NCI-H2227 treated with DMSO at 0.1 percent for 48 hours (cell line): Measurements from ENCODE around the gene EIF3L.

Experiments used
- DNase-seq: peaks from one replicate; lab custom pipeline; 2025; lab: John Stamatoyannopoulos, UW

EIF3L gene

DNA sequence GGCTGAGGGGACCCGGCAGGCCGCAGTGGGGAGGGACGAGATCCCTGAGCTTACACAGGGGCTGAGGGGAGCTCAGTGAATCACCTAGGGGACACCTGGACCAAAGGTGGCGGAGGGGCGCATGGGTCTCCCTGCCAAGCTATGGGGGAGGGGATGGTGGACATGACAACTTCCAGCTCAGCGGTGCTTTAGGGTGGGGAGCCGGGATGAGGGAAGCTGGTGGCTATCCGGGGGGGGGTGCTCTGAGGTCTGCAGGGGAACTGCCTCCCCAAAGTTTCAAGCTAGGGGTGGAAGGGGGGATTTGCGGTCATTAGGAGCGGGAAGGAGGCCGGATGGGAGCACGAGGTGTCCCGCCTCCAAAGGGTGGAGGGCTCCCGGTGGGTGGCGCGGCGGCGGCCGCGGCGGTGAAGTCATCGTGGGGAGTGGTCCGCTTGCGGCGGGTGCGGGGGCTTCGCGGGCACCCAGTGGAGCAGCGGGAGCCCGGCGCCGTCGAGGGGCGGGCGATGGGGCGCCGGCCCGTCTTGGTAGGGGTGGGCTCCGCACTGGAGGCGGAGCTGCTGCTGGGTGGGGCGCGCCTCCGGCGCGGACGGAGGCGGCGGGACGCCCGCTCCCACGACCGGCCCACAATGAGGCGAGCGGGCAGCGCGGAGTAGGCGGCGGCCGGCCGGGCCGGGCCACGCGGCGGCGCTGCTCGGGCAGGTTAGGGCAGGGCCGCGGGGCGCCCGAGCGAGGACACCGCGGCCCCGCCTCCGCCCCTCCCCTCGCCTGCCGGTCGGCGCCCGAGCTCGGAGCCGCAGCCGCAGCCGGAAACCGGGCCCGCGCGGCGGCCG lies 56.5 kb downstream of the EIF3L start, which contains the start of gene MICALL1:
Gene MICALL1, plus strand, starts transcription at position 764 of the 830 bp plus-strand sequence. CDS start 126 bp downstream, outside the sequence.
- peak; percentile 13 for DNase-seq

DNA sequence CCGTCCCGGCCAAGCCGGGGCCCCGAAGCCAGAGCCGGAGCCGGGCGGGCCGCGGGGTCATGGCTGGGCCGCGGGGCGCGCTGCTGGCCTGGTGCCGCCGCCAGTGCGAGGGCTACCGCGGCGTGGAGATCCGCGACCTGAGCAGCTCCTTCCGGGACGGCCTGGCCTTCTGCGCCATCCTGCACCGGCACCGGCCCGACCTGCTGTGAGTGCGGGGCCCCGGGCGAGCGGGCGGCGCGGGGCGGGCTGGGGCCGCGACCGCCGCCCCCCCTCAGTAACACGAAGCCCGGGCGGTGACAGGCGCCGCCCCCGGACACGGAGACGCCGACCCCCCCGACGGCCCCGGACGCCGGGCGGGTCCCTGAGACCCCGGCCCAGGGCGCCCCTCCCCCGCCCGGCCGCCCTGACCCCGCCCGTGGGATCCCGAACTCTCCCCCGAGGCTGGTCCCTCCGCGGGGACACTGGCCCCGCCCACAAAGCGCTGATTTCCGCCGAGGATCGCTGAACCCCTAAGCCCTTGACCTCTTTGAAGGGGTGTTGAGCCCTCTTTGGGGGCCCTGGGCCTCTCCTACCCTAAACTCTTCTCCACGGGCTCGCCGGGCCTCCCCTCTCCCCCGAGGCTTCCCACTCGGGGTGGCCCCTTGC lies 57.3 kb downstream of the EIF3L start:
- no peak for DNase-seq

- no peak for DNase-seq
Observed at GRCh38 chr22:37907036-37907954, 58.1 kb downstream of the EIF3L start.

DNA sequence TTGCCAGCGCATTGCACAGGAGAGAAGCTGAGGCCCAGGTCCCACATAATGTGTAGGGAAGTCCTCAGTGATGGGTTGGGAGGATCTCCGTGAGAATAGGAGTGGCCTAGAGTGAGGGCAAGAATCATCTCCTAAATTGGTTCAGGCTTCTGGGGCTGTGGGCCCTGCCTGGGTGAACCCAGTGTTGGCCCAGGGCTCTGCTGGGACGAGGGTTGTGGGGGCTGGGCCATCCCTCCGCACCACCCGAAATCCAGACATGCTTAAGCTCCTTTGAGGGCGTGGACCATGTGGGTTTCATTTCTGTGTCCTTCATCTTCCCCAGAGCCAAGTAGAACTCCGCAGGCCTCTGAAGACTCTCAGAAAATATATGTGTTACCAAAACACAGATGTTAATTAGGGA lies 60.5 kb downstream of the EIF3L start:
- DNase-seq, result no peak

DNA sequence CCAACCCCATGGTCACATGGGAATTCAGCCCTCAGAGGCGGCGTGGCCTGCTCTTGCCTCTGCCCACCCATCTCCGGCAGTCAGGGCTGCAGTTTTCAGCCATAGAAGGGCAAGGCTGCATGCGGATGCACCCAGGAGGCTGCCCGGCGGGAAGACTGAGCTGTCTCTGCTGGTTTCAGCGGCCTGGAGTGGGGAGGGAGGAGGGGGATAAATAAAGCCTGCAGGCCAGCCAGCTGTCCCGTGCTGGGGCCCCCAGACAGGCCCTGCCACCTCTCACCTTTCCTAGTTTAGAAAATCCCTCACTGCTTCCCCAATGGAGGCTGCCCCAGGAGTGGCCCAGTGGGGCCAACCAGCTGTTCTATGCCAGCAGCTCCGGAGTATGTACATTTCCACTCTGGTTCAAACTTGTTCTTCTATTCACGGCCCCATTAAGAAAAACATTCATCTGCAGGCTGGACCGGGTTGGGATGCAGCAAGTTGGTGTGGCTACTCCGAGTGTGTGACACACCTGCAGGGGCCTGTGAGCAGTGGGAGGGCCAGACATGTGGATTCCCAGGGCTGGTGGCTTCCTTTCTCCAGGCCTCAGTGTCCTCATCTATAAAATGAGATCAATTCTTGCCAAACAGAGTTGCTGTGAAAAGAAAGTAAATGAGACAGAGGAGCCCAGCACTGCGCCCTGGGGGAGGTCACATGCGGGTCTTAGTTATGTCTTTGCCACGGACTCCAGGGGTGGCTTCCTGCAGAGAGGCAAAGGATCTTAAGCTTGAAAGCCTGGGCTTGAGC lies 61.9 kb downstream of the EIF3L start:
- DNase-seq, result no peak

GRCh38 chr22:37911697-37912096 lies 62.5 kb downstream of the EIF3L start:
- no peak for DNase-seq

DNA sequence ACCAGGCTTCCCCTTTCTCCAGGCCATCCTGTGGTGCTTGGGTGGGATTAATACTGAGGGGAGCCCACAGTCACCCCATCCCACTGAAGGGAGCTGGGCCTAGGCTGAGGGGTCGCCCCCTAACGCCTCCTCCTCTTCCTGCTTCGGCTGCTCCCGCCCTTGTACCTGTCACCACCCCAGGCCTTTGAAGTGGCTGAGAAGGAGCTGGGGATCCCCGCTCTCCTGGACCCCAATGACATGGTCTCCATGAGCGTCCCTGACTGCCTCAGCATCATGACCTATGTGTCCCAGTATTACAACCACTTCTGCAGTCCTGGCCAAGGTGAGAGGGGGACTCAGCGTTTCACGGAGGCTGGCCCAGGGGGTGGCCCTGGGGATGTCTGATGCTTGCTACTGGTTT lies 63.0 kb downstream of the EIF3L start:
- DNase-seq, result no peak

GRCh38 chr22:37913233-37913721 lies 64.1 kb downstream of the EIF3L start:
- DNase-seq, result no peak

- no peak for DNase-seq
Observed at GRCh38 chr22:37916311-37916710, 67.1 kb downstream of the EIF3L start.

DNA sequence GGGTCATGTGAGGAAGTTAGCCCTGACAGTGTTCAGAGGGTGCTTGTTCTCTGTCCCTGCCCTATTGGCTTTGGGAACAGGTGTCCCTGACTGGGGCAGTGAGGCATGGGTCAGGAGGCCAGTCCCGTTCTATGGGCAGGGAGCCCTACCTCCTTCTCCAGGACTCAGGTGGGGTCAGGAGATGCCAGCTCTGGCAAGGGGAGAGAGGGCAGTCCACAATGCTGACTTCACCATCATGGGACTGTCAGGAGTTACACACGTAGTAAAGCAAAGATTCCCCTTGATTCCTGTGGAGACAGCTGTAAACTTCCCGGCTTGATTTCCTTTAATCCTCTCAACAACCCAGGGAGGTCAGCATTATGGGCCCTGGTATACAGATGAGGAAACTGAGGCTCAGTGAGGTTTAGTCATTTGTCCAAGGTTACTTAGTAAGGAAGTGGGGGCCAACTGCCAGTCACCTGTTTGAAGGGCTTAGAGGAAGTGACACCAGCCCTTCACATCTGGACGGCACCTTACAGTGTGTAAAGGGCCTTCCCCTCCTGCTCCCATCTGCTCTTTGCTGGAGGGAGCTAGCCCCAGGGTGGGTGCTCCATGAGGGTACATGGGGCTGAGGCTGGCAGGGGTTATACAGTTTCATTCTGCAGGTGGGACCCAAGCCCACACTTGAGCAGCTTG lies 68.8 kb downstream of the EIF3L start:
- DNase-seq, result no peak

DNA sequence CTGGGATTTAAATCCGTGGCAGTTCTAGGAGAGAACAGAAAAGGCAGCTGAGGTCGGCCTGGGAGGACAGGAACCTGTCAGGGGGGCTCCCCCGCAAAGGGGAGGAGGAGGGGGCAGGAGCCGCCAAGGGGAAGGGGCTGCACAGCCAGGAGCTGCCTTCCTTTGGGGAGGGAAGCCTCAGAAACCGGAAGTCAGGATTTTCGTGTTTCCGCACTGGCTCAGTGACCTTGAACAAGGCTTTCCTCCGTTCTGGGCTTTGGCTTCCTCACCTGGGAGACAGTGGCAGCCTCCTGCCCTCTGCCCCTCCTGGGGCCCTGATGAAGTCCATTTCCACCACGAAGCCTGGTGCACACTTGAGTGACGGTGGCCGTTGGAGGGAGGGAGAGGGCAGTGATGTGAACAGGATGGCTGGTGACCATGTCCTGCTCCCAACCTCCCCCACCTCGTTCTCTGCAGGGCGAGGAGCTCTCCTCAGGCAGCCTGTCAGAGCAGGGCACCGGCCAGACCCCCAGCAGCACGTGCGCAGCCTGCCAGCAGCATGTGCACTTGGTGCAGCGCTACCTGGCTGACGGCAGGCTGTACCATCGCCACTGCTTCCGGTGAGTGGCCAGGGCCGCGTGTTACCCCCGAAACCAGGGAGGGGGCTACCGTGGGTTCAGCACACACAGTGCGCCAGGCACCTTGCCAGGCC lies 69.5 kb downstream of the EIF3L start:
- DNase-seq, result no peak

DNA sequence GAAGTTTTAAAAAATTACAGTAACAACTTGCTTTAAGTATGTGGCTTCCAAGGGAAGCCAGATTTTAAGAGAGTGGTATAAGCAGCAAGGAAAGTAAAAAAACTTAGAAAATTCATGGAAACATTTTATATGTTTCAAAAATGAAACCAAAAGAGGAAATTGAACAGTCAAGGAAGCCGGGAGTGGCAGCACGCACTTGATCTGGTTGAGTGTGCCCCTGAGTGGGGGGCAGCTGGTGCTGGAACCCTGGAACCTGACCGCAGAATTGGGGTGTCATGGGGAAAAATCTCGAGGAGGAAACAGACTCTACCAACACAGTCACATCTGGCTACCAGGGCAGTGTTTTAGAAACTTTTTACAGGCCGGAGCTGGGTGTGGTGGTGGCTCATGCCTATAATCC lies 70.9 kb downstream of the EIF3L start:
- no peak for DNase-seq

- DNase-seq, result no peak
Observed at GRCh38 chr22:37922191-37922590, 73.0 kb downstream of the EIF3L start.

- no peak for DNase-seq
Observed at GRCh38 chr22:37923927-37924326, 74.7 kb downstream of the EIF3L start.

GRCh38 chr22:37924386-37925065 lies 75.3 kb downstream of the EIF3L start:
- DNase-seq, result no peak

- DNase-seq, result no peak
Observed at GRCh38 chr22:37925330-37925729, 76.1 kb downstream of the EIF3L start.

DNA sequence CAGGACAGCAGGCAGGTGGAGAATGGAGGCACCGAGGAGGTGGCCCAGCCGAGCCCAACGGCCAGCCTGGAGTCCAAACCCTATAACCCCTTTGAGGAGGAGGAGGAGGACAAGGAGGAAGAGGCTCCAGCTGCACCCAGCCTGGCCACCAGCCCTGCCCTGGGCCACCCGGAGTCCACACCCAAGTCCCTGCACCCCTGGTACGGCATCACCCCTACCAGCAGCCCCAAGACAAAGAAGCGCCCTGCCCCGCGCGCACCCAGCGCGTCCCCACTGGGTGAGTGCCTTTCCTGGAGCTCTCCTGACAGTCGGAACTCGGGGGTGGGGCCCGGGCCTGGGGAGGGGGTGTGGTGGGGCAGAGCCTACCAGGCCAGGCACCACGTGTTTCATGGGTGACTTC lies 76.5 kb downstream of the EIF3L start:
- DNase-seq, result no peak

- no peak for DNase-seq
Observed at GRCh38 chr22:37926358-37926757, 77.1 kb downstream of the EIF3L start.

DNA sequence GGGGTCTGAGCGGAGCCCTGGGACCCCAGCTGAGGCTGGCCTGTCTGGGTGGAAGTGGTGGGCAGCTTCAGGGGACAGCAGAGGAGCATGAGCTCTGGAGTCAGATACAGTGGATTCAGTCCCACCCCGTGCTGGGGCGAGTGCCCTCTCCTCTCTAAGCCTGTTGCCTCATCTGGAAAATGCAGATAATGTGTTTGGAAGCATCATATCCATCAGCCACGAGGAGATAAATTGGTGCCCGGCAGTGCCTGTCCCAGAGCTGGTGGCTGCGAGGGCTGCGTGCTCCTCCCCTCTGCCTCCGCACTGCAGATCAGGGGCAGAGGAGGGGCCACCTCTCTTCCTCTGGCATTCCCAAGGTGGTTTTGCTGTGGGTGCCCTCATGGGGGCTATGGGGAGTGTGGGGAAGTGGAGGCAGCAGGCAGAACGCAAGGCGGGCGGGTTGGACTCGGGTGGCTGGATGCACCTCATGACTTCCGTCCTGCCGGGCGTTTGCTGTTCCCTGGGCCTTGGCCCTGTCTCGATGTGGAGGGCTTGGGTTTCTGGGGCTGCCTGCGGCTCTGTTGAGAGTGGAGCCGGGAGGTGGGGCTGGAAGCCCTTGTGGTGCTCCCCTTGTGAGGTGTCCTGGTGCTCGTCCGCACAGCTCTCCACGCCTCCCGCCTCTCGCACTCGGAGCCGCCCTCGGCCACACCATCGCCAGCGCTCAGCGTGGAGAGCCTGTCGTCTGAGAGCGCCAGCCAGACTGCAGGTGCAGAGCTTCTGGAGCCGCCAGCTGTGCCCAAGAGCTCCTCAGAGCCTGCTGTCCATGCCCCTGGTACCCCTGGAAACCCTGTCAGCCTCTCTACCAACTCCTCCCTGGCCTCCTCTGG lies 77.8 kb downstream of the EIF3L start:
- no peak for DNase-seq
